Tibial nerve (tissue), 4 donors: Measurements from ENCODE around the gene FAAH. TPM values are rescaled to one million over a fixed set of nuclear protein-coding genes. Genes with fewer than 3 reads are reported as not detected.

Experiments used
- DNase-seq, 2 donors: peaks; one replicate each; pipeline ENCODE4 v3.0.0-alpha.2; 2019; ENCODE audit warnings: low spot score in 2 of 2
- H3K27ac ChIP-seq, 4 donors: fragments of 200-600 bp; sonication (generic) in 3 of 4; one replicate each; pipeline ENCODE4 v1.5.1; 2017 to 2019; ENCODE audit warnings: mild to moderate bottlenecking in 1 of 4
- H3K27me3 ChIP-seq, 2 donors: fragments of 200-600 bp; sonication (generic) in 1 of 2; one replicate each; pipeline versions ENCODE4 v1.5.1 to v1.6.0; 2017 to 2019
- H3K36me3 ChIP-seq, 3 donors: fragments of 200-600 bp; sonication (generic); one replicate each; pipeline ENCODE4 v1.5.1; 2018 to 2019
- H3K4me1 ChIP-seq, 4 donors: fragments of 200-600 bp; sonication (generic) in 3 of 4; one replicate each; pipeline ENCODE4 v1.5.1; 2017 to 2019
- H3K4me3 ChIP-seq, 4 donors: fragments of 200-600 bp; sonication (generic) in 3 of 4; one replicate each; pipeline ENCODE4 v1.5.1; 2017 to 2019; ENCODE audit warnings: mild to moderate bottlenecking in 1 of 4, moderate library complexity in 1 of 4
- H3K9me3 ChIP-seq, 4 donors: fragments of 200-600 bp; sonication (generic) in 3 of 4; one replicate each; pipeline ENCODE4 v1.5.1; 2017 to 2019
- EP300 ChIP-seq, 2 donors: sonication (generic); formaldehyde crosslinking; IDR thresholded peaks; one replicate each; pipeline ENCODE4 v1.6.1; 2017; ENCODE audit warnings: antibody characterized with exemption in 2 of 2, mild to moderate bottlenecking in 1 of 2
- POLR2A ChIP-seq, 2 donors: fragments of 450-650 bp; IDR thresholded peaks; one replicate each; pipeline ENCODE4 v1.6.1; 2017; ENCODE audit warnings: antibody characterized with exemption in 2 of 2, mild to moderate bottlenecking in 2 of 2, moderate library complexity in 2 of 2
- WGBS, 2 donors: methylation state at CpG; one replicate each; pipeline ENCODE4 v1.1.5; 2018; 5-methylcytosine and 5-hydroxymethylcytosine counted together
- total RNA-seq, 4 donors: library from RNA; depleted of rRNA; stranded (reverse); fragments of >200 nt; gene quantifications; one replicate each; pipeline ENCODE4 v1.1.0, GENCODE V29; 2016
- TF ChIP-seq, protein P1 (sequence below), 5 experiments: fragments of 200-600 bp in 3 of 5; fragments of 450-650 bp in 2 of 5; sonication (generic) in 3 of 5; IDR thresholded peaks; one replicate each; pipeline ENCODE4 v1.5.1; 2016 to 2019; ENCODE audit warnings: antibody characterized with exemption in 5 of 5, mild to moderate bottlenecking in 3 of 5, moderate library complexity in 2 of 5

FAAH gene
- total RNA-seq, 4 donors from 2014 or later: 42.3 to 135 (median 121) TPM

GRCh38 chr1:46447499-46448108, 53.5 kb downstream of the FAAH start:
- DNase-seq: no peak
- peaks cover 0 to 22% (median 4%) of the 10 kb centered on the region in 4 donors for H3K4me1 ChIP-seq
- no peaks in the 10 kb centered on the region for H3K36me3 ChIP-seq
- no peak for TF ChIP-seq EP300 (IDR thresholded peaks at IDR 0.05)
- TF ChIP-seq, protein P1, sequence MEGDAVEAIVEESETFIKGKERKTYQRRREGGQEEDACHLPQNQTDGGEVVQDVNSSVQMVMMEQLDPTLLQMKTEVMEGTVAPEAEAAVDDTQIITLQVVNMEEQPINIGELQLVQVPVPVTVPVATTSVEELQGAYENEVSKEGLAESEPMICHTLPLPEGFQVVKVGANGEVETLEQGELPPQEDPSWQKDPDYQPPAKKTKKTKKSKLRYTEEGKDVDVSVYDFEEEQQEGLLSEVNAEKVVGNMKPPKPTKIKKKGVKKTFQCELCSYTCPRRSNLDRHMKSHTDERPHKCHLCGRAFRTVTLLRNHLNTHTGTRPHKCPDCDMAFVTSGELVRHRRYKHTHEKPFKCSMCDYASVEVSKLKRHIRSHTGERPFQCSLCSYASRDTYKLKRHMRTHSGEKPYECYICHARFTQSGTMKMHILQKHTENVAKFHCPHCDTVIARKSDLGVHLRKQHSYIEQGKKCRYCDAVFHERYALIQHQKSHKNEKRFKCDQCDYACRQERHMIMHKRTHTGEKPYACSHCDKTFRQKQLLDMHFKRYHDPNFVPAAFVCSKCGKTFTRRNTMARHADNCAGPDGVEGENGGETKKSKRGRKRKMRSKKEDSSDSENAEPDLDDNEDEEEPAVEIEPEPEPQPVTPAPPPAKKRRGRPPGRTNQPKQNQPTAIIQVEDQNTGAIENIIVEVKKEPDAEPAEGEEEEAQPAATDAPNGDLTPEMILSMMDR (IDR thresholded peaks at IDR 0.05): no peak
- TF ChIP-seq POLR2A (IDR thresholded peaks at IDR 0.05): no peak
- 46 to 51% methylated on average over 8 to 14 of the region's 14 CpGs for WGBS, 2 donors
- peak overlapping the region in 1 of 4 donors; percentile 44 for H3K4me3 ChIP-seq
- peaks cover 0 to 60% of the 10 kb centered on the region in 2 donors for H3K27me3 ChIP-seq
- no peak overlapping the region for H3K27ac ChIP-seq
- no peaks in the 10 kb centered on the region for H3K9me3 ChIP-seq

DNA sequence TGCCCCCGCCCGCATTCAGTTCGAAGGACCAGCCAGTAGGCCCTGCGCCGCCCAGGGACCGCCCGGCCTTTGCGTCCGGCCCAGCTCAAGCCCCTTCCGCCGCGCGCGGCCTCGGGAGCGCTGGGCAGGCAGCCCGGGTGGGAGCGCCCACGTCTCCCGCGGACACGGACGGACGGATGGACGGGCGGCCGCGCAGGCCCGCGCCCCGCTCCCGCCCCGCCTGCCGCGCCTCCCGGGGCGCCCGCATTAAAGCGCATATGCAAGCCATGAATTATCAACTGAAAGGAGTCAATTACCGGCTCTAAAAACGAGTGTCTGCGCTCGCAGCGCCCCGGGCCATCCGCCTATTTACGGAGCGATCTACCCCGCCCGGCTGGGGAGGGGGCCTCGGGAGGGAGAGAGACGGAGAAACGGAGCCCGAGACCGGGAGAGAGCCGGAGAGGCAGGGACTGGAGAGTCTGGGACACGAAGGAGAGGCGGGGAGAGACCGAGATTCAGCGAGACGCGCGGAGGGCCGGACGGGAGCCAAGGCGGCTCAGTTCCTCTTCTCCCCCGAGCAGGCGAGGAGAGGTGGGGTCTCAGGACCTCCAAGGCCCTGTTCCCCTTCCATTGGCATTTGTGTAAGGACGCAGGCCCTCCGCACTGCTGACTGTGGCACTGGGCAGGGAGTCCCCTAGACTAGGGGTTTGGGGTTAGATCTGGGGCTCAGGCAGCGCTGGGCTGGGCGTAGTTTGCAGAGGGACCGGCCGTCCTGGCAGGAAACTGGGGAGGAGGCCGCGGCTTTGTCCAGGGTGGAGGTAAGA, 54.2 kb downstream of the FAAH start:
- H3K9me3 ChIP-seq: no peaks in the 10 kb centered on the region
- DNase-seq: no peak
- 4 to 5% methylated on average over 53 to 71 of the region's 76 CpGs for WGBS, 2 donors
- peak overlapping the region in 2 of 4 donors; percentile 15 to 44 for H3K4me3 ChIP-seq
- peaks cover 0 to 67% of the 10 kb centered on the region in 2 donors for H3K27me3 ChIP-seq
- H3K27ac ChIP-seq: no peak overlapping the region
- peaks cover 0 to 17% (median 2%) of the 10 kb centered on the region in 4 donors for H3K4me1 ChIP-seq
- no peaks in the 10 kb centered on the region for H3K36me3 ChIP-seq
- TF ChIP-seq, protein P1 (IDR thresholded peaks at IDR 0.05): no peak
- no peak for TF ChIP-seq POLR2A (IDR thresholded peaks at IDR 0.05)
- no peak for TF ChIP-seq EP300 (IDR thresholded peaks at IDR 0.05)

GRCh38 chr1:46449223-46450159, 55.4 kb downstream of the FAAH start:
- H3K27me3 ChIP-seq: peaks cover 0 to 79% of the 10 kb centered on the region in 2 donors
- no peak overlapping the region for H3K27ac ChIP-seq
- H3K36me3 ChIP-seq: no peaks in the 10 kb centered on the region
- no peak for DNase-seq
- H3K4me1 ChIP-seq: peaks cover 0 to 17% (median 2%) of the 10 kb centered on the region in 4 donors
- no peak overlapping the region for H3K4me3 ChIP-seq
- WGBS, 2 donors: 73 to 79% methylated on average over 6 of the region's 6 CpGs
- no peak for TF ChIP-seq POLR2A (IDR thresholded peaks at IDR 0.05)
- TF ChIP-seq, protein P1 (IDR thresholded peaks at IDR 0.05): no peak
- TF ChIP-seq EP300 (IDR thresholded peaks at IDR 0.05): no peak
- no peaks in the 10 kb centered on the region for H3K9me3 ChIP-seq

DNA sequence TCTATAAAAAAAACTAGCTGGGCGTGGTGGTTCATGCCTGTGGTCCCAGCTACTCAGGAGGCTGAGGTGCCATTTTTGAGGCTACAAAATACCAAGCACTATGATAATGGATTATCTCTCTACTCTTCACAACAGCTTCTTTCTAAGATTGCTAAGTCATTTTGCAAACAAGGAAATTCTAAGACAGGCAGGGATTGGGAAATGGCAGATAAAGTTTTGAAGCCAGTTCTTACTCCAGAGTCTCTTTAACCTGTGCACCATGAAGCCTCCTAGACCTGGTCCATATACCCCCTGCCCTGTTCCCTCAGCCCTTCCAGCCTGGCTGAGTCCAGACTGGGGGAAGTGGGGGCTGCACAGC, 56.0 kb downstream of the FAAH start:
- H3K9me3 ChIP-seq: no peaks in the 10 kb centered on the region
- no peak overlapping the region for H3K4me3 ChIP-seq
- TF ChIP-seq EP300 (IDR thresholded peaks at IDR 0.05): no peak
- TF ChIP-seq POLR2A (IDR thresholded peaks at IDR 0.05): no peak
- TF ChIP-seq, protein P1 (IDR thresholded peaks at IDR 0.05): no peak
- WGBS, 2 donors: 93 to 95% methylated on average over 1 of the region's 1 CpG
- peaks cover 0 to 17% (median 2%) of the 10 kb centered on the region in 4 donors for H3K4me1 ChIP-seq
- peaks cover 0 to 85% of the 10 kb centered on the region in 2 donors for H3K27me3 ChIP-seq
- no peak overlapping the region for H3K27ac ChIP-seq
- no peaks in the 10 kb centered on the region for H3K36me3 ChIP-seq
- no peak for DNase-seq
